Measurements from ENCODE around the gene KCNIP3. TPM values are rescaled to one million over a fixed set of nuclear protein-coding genes. Genes with fewer than 3 reads are reported as not detected.

Gene KCNIP3
- total and polyA plus RNA-seq, 8 donors = 3.2 to 12.6 (median 7.7) TPM

GRCh38 chr2:95289253-95289652 lies 7.9 kb upstream of the KCNIP3 start:
- Histone ChIP-seq H3K4me1 (no peaks in the 10 kb centered on the region), H3K9me3 (peaks cover 0 to 24% of the 10 kb centered on the region in 2 donors), H3K4me3 (no peak overlapping the region), H3K27ac (no peak overlapping the region), H3K27me3 (no peaks in the 10 kb centered on the region), H3K36me3 (no peaks in the 10 kb centered on the region)
- intact Hi-C loops (cut with DNase I) = no loop called here
- ATAC-seq (no peak), DNase-seq (no peak)
- TF ChIP-seq CTCF (IDR thresholded peaks at IDR 0.05) = no peak

GRCh38 chr2:95291222-95291621 lies 5.9 kb upstream of the KCNIP3 start:
- H3K27me3 ChIP-seq = peaks cover 0 to 14% of the 10 kb centered on the region in 2 donors
- ATAC-seq (no peak), DNase-seq (no peak)
- no peaks in the 10 kb centered on the region for H3K4me1 ChIP-seq
- H3K9me3 ChIP-seq = peaks cover 0 to 24% of the 10 kb centered on the region in 2 donors
- intact Hi-C loops (cut with DNase I) = no loop called here
- TF ChIP-seq CTCF (IDR thresholded peaks at IDR 0.05) = no peak
- H3K36me3 ChIP-seq = no peaks in the 10 kb centered on the region
- no peak overlapping the region for H3K27ac ChIP-seq
- no peak overlapping the region for H3K4me3 ChIP-seq

- Histone ChIP-seq H3K4me1 (no peaks in the 10 kb centered on the region), H3K36me3 (no peaks in the 10 kb centered on the region), H3K9me3 (peaks cover 0 to 24% of the 10 kb centered on the region in 2 donors), H3K4me3 (no peak overlapping the region), H3K27me3 (peaks cover 0 to 28% of the 10 kb centered on the region in 2 donors), H3K27ac (no peak overlapping the region)
- ATAC-seq (no peak), DNase-seq (no peak)
- intact Hi-C loops (cut with DNase I) = no loop called here
- TF ChIP-seq CTCF (IDR thresholded peaks at IDR 0.05) = no peak
These were observed 4.4 kb upstream of the KCNIP3 start for GRCh38 chr2:95292623-95293260.

- Histone ChIP-seq H3K4me3 (no peak overlapping the region), H3K4me1 (no peaks in the 10 kb centered on the region), H3K27me3 (peaks cover 0 to 47% of the 10 kb centered on the region in 2 donors), H3K27ac (no peak overlapping the region), H3K9me3 (peaks cover 0 to 24% of the 10 kb centered on the region in 2 donors), H3K36me3 (no peaks in the 10 kb centered on the region)
- DNase-seq = no peak
- ATAC-seq = no peak
- intact Hi-C loops (cut with DNase I) = no loop called here
- no peak for TF ChIP-seq CTCF (IDR thresholded peaks at IDR 0.05)
These were observed 2.4 kb upstream of the KCNIP3 start for GRCh38 chr2:95294579-95295250.

GRCh38 chr2:95295376-95295775 lies 1.8 kb upstream of the KCNIP3 start:
- Histone ChIP-seq H3K4me3 (no peak overlapping the region), H3K36me3 (no peaks in the 10 kb centered on the region), H3K27me3 (peaks cover 0 to 54% of the 10 kb centered on the region in 2 donors), H3K4me1 (no peaks in the 10 kb centered on the region), H3K9me3 (peaks cover 0 to 22% of the 10 kb centered on the region in 2 donors), H3K27ac (no peak overlapping the region)
- DNase-seq (no peak), ATAC-seq (no peak)
- no peak for TF ChIP-seq CTCF (IDR thresholded peaks at IDR 0.05)
- intact Hi-C loops (cut with DNase I) = no loop called here

All from left lung (tissue), 10 donors.